OCI-LY7 (cell line): ENCODE measurements around the gene ASB5.

Experiments
- EZH2phosphoT487 ChIP-seq: fragments of 200-600 bp; sonication (generic); IDR thresholded peaks from 2 replicates; pipeline ENCODE4 v1.6.1; 2018; ENCODE audit warnings: low read depth, borderline replicate concordance, mild to moderate bottlenecking, mixed run types, antibody characterized with exemption, low read length, moderate library complexity, mixed read lengths
- TF ChIP-seq, protein P1 (sequence below): fragments of 200-600 bp; sonication (generic); conservative IDR thresholded peaks from 2 replicates; pipeline ENCODE4 v1.5.1; 2014; ENCODE audit warnings: mild to moderate bottlenecking, antibody characterized with exemption, low read length, moderate library complexity, mixed read lengths

DNA sequence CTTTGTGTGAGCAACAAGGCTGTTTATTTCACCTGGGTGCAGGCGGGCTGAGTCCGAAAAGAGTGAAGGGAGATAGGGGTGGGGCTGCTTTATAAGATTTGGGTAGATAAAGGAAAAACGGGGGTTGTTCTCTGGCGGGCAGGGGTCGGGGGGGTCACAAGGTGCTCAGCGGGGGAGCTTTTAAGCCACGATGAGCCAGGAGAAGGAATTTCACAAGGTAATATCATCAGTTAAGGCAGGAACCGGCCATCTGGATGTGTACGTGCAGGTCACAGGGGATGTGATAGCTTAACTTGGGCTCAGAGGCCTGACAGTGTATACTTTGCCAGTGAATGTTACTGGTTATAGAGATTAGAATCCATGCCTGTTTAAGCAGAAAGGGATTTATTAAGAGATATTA, 31.0 kb upstream of the ASB5 start:
- TF ChIP-seq, protein P1, sequence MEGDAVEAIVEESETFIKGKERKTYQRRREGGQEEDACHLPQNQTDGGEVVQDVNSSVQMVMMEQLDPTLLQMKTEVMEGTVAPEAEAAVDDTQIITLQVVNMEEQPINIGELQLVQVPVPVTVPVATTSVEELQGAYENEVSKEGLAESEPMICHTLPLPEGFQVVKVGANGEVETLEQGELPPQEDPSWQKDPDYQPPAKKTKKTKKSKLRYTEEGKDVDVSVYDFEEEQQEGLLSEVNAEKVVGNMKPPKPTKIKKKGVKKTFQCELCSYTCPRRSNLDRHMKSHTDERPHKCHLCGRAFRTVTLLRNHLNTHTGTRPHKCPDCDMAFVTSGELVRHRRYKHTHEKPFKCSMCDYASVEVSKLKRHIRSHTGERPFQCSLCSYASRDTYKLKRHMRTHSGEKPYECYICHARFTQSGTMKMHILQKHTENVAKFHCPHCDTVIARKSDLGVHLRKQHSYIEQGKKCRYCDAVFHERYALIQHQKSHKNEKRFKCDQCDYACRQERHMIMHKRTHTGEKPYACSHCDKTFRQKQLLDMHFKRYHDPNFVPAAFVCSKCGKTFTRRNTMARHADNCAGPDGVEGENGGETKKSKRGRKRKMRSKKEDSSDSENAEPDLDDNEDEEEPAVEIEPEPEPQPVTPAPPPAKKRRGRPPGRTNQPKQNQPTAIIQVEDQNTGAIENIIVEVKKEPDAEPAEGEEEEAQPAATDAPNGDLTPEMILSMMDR: no peak
- TF ChIP-seq EZH2phosphoT487: no peak
